Measurements from ENCODE around the gene SMC3.
"Not testable (repeated sequence)": the region's sequence is repeated elsewhere in the genome, so short reads cannot be mapped to it uniquely, and the experiment has no call there.

SMC3 gene

GRCh38 chr10:110591760-110592159 is 24.3 kb downstream of the SMC3 start:
- no peak for DNase-seq

- DNase-seq = no peak
These were observed 30.0 kb downstream of the SMC3 start for GRCh38 chr10:110597476-110597875.

- DNase-seq = no peak
These were observed 33.1 kb downstream of the SMC3 start for GRCh38 chr10:110600487-110601101.

GRCh38 chr10:110601581-110601980 is 34.1 kb downstream of the SMC3 start:
- DNase-seq = no peak

GRCh38 chr10:110608087-110608486 is 40.6 kb downstream of the SMC3 start:
- DNase-seq = no peak

GRCh38 chr10:110609605-110610004 is 42.1 kb downstream of the SMC3 start:
- peak; percentile 2 for DNase-seq

- peak; percentile 1 for DNase-seq
These were observed 42.8 kb downstream of the SMC3 start for GRCh38 chr10:110610308-110610774.

GRCh38 chr10:110610781-110611180 is 43.3 kb downstream of the SMC3 start:
- DNase-seq = not testable (repeated sequence)

- no peak for DNase-seq
These were observed 44.6 kb downstream of the SMC3 start for GRCh38 chr10:110612087-110612486.

- no peak for DNase-seq
These were observed 45.1 kb downstream of the SMC3 start for GRCh38 chr10:110612629-110613028.

- no peak for DNase-seq
These were observed 46.0 kb downstream of the SMC3 start for GRCh38 chr10:110613341-110613995.

- no peak for DNase-seq
These were observed 46.6 kb downstream of the SMC3 start for GRCh38 chr10:110613996-110614495.

GRCh38 chr10:110615057-110615747 is 47.7 kb downstream of the SMC3 start:
- no peak for DNase-seq

GRCh38 chr10:110616493-110617033 is 49.1 kb downstream of the SMC3 start:
- no peak for DNase-seq

- no peak for DNase-seq
These were observed 50.1 kb downstream of the SMC3 start for GRCh38 chr10:110617425-110618229.

GRCh38 chr10:110618230-110618610 is 50.7 kb downstream of the SMC3 start:
- DNase-seq = no peak

GRCh38 chr10:110619514-110620397 is 52.3 kb downstream of the SMC3 start:
- no peak for DNase-seq

GRCh38 chr10:110620398-110620719 is 52.9 kb downstream of the SMC3 start:
- DNase-seq = no peak

- DNase-seq = not testable (repeated sequence)
These were observed 55.8 kb downstream of the SMC3 start for GRCh38 chr10:110623316-110623715.

GRCh38 chr10:110625356-110625894 is 57.9 kb downstream of the SMC3 start:
- DNase-seq = no peak

Data from DMS79 (cell line).